HFFc6 (cell line): ENCODE data around the gene HAL. TPM values are rescaled to one million over a fixed set of nuclear protein-coding genes. Genes with fewer than 3 reads are reported as not detected.

Experiments used
- DNase-seq: peaks from one replicate; pipeline ENCODE4 v3.0.0-alpha.2; 2018
- H3K27ac Mint-ChIP-seq: 2 replicates; pipeline ENCODE4 v1.8.0; 2020; ENCODE audit warnings: mild to moderate bottlenecking, mixed read lengths
- H3K27me3 Mint-ChIP-seq: 2 replicates; pipeline ENCODE4 v1.8.0; 2021; ENCODE audit warnings: mild to moderate bottlenecking, moderate library complexity, mixed read lengths; ENCODE audit not compliant: insufficient read depth
- H3K36me3 Mint-ChIP-seq: 2 replicates; pipeline ENCODE4 v1.8.0; 2021; ENCODE audit warnings: low read depth, mixed read lengths
- H3K4me1 Mint-ChIP-seq: 2 replicates; pipeline ENCODE4 v1.8.0; 2020; ENCODE audit warnings: low read depth, mixed read lengths
- H3K4me3 Mint-ChIP-seq: 2 replicates; pipeline ENCODE4 v1.8.0; 2020; ENCODE audit warnings: mild to moderate bottlenecking, moderate library complexity, mixed read lengths
- H3K9me3 Mint-ChIP-seq: 2 replicates; pipeline ENCODE4 v1.8.0; 2020; ENCODE audit warnings: mild to moderate bottlenecking, mixed read lengths
- CTCF ChIP-seq: fragments of 200-600 bp; sonication (generic); IDR thresholded peaks from 2 replicates; pipeline ENCODE4 v1.5.0; 2021; ENCODE audit warnings: antibody characterized with exemption, mild to moderate bottlenecking
- total RNA-seq, 6 experiments: library from RNA; stranded (reverse); fragmentation: NEBNext Ultra II Directional; extraction: Animal tissue kit (Norgen Biotek cat#: 25700); gene quantifications; 2 replicates in 1 of 6; 3 replicates in 5 of 6; pipeline ENCODE4 v1.2.3, GENCODE V29; 2021

Gene HAL
- total RNA-seq, 6 experiments from 2014 or later: not detected

GRCh38 chr12:95942524-95943329 is 53.4 kb downstream of the HAL start, which contains the start of gene CCDC38:
CCDC38 (minus strand) TSS chr12:95942614; CDS start chr12:95936509, 6,105 bp downstream.
- DNase-seq: peak; percentile 51
- H3K27ac Mint-ChIP-seq: no peak within 1 kb of the TSS

GRCh38 chr12:95942101-95942523 is 54.0 kb downstream of the HAL start:
- Mint-ChIP-seq H3K36me3 (no peaks in the 10 kb centered on the region), H3K27ac (no peak overlapping the region), H3K27me3 (peaks cover 6% of the 10 kb centered on the region), H3K4me1 (peaks cover 5% of the 10 kb centered on the region; the same call in 1 of the 2 replicates), H3K4me3 (peak overlapping the region; percentile 89), H3K9me3 (no peaks in the 10 kb centered on the region)
- no peak for TF ChIP-seq CTCF
- no peak for DNase-seq

More at GRCh38 chr12:95942524-95943329, 53.4 kb downstream of the HAL start, which contains the start of gene CCDC38:
- H3K36me3 Mint-ChIP-seq: no peaks in the 10 kb centered on the region
- peaks cover 5% of the 10 kb centered on the region; the same call in 1 of the 2 replicates for H3K4me1 Mint-ChIP-seq
- H3K27me3 Mint-ChIP-seq: peaks cover 6% of the 10 kb centered on the region
- no peak for TF ChIP-seq CTCF
- peak within 1 kb of the TSS; percentile 89 for H3K4me3 Mint-ChIP-seq
- no peaks in the 10 kb centered on the region for H3K9me3 Mint-ChIP-seq

GRCh38 chr12:95940514-95940913 is 55.6 kb downstream of the HAL start:
- DNase-seq: no peak
- H3K9me3 Mint-ChIP-seq: no peaks in the 10 kb centered on the region
- H3K36me3 Mint-ChIP-seq: no peaks in the 10 kb centered on the region
- TF ChIP-seq CTCF: no peak
- H3K27ac Mint-ChIP-seq: no peak overlapping the region
- peaks cover 5% of the 10 kb centered on the region for H3K27me3 Mint-ChIP-seq
- H3K4me1 Mint-ChIP-seq: peaks cover 5% of the 10 kb centered on the region; the same call in 1 of the 2 replicates
- no peak overlapping the region for H3K4me3 Mint-ChIP-seq

Other genes starting within 250 kb of the HAL start
- 100 to 1,000 TPM in 3 of 6 experiments, 10 to 100 TPM in 3; 51.3 to 117 (median 101) TPM for gene NTN4, start 205.6 kb downstream of the HAL start, total RNA-seq
- 10 to 100 TPM; 24.2 to 31.9 (median 27.8) TPM for gene SNRPF, start 137.4 kb downstream of the HAL start, total RNA-seq
- gene CCDC38, start 53.7 kb downstream of the HAL start, total RNA-seq: not detected
- under 1 TPM in 2 of 6 experiments, not detected in 4; 0.09 to 0.52 TPM for gene AMDHD1, start 53.0 kb downstream of the HAL start, total RNA-seq
- gene LTA4H, start 39.2 kb upstream of the HAL start, total RNA-seq: 10 to 100 TPM; 50.2 to 59.0 (median 51.6) TPM
- gene ELK3, start 198.0 kb upstream of the HAL start, total RNA-seq: 10 to 100 TPM; 54.5 to 80.7 (median 71.9) TPM